Left colon (tissue), 2 donors: ENCODE data around the gene SPATA25. TPM values are rescaled to one million over a fixed set of nuclear protein-coding genes. Genes with fewer than 3 reads are reported as not detected.
A peak's percentile ranks its signal among the peaks of the same experiment; 100 is the strongest.

Experiments used
- ATAC-seq: fragments of 200-7000 bp; cut with Tn5 transposase; one replicate; pipeline ENCODE4 v1.9.1; 2020; ENCODE audit warnings: mild to moderate bottlenecking, moderate library complexity
- DNase-seq, 2 donors: peaks; one replicate each; pipeline ENCODE4 v3.0.0-alpha.2; 2020
- intact Hi-C, 2 donors: fragments of 100-400 bp; cut with DNase I in 1 of 2; cut with micrococcal nuclease in 1 of 2; formaldehyde crosslinking; loops; one replicate each; pipeline versions ENCODE4 v1.11.2 to v1.14.0; 2022; cut with DNase I, micrococcal nuclease
- total RNA-seq, 2 donors: library from RNA; stranded (reverse); fragmentation: NEBNext Ultra II Directional; extraction: Animal tissue kit (Norgen Biotek cat#: 25700); gene quantifications; one replicate each; pipeline ENCODE4 v1.2.1, GENCODE V29; 2021
- donor health status: DM: no; HTN: no; CAD: no.
- donor health status: DM: yes; HTN: yes; CAD: no.

Gene SPATA25
- total RNA-seq, 2 donors from 2014 or later: 2.0 to 3.2 TPM

- DNase-seq (no peak), ATAC-seq (peak; percentile 9)
- intact Hi-C loops: no loop called here
These were observed 11.8 kb upstream of the SPATA25 start for GRCh38 chr20:45899046-45899835.

GRCh38 chr20:45898285-45898684, 10.9 kb upstream of the SPATA25 start:
- ATAC-seq: no peak
- intact Hi-C loops: no loop called here

GRCh38 chr20:45897692-45898091, 10.3 kb upstream of the SPATA25 start:
- intact Hi-C loops: no loop called here
- DNase-seq (no peak), ATAC-seq (no peak)

More at GRCh38 chr20:45898285-45898684, 10.9 kb upstream of the SPATA25 start:
- DNase-seq: no peak

- no peak for ATAC-seq
- intact Hi-C loops: no loop called here
- no peak for DNase-seq
These were observed 9.9 kb upstream of the SPATA25 start for GRCh38 chr20:45897289-45897688.

- no peak for DNase-seq
- intact Hi-C loops: no loop called here
- no peak for ATAC-seq
These were observed 9.3 kb upstream of the SPATA25 start for GRCh38 chr20:45896641-45897161.

GRCh38 chr20:45894797-45895196, 7.4 kb upstream of the SPATA25 start:
- DNase-seq (no peak), ATAC-seq (no peak)
- intact Hi-C loops: no loop called here

GRCh38 chr20:45893831-45894230, 6.4 kb upstream of the SPATA25 start:
- DNase-seq (no peak), ATAC-seq (no peak)
- intact Hi-C loops: no loop called here

GRCh38 chr20:45892828-45893500, 5.5 kb upstream of the SPATA25 start:
- peak; percentile 60 to 86 for DNase-seq
- ATAC-seq: peak; percentile 61
- intact Hi-C loops: no loop called here

GRCh38 chr20:45892049-45892825, 4.8 kb upstream of the SPATA25 start:
- peak in 1 of 2 donors; percentile 46 for DNase-seq
- ATAC-seq: peak; percentile 56
- intact Hi-C loops: no loop called here

- DNase-seq (peak; percentile 95 to 99), ATAC-seq (peak; percentile 84)
- intact Hi-C loops: no loop called here
These were observed 3.9 kb upstream of the SPATA25 start, which contains the start of the genes CTSA and NEURL2 for GRCh38 chr20:45890985-45891983. Gene CTSA (plus strand): TSS chr20:45891335. CDS start chr20:45891569, 234 bp downstream. Gene NEURL2 (minus strand): TSS chr20:45891208. CDS start chr20:45890991, 217 bp downstream.

GRCh38 chr20:45890077-45890984, 2.9 kb upstream of the SPATA25 start:
- peak; percentile 86 to 90 for DNase-seq
- ATAC-seq: peak; percentile 63
- intact Hi-C loops: no loop called here

GRCh38 chr20:45888681-45889080, 1.3 kb upstream of the SPATA25 start:
- intact Hi-C loops: no loop called here
- no peak for DNase-seq

GRCh38 chr20:45886590-45887345, 654 bp downstream of the SPATA25 start:
- intact Hi-C loops: no loop called here
- ATAC-seq (no peak), DNase-seq (no peak)

More at GRCh38 chr20:45888681-45889080, 1.3 kb upstream of the SPATA25 start:
- ATAC-seq: no peak

- no peak for DNase-seq
- intact Hi-C loops: no loop called here
- ATAC-seq: no peak
These were observed 4.3 kb downstream of the SPATA25 start for GRCh38 chr20:45883100-45883469.

- intact Hi-C loops: no loop called here
- no peak for DNase-seq
- ATAC-seq: no peak
These were observed 4.8 kb downstream of the SPATA25 start for GRCh38 chr20:45882469-45883099.
